ENCODE results near the gene LSAMP.

DNA sequence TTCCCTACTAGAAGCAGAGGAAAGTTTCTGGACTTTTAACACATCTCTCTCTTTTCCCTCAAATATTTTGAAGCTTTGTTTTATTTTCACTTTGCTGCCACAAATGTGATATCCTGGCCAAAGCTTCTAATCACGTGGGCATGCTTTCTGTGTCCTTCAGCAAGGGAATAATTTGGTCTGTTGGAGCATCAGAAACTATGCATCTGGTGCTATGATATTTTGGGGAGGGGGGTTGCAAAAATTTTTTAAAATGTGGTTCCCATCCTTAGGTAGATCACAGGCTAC is 567.7 kb downstream of the LSAMP start:
- TF ChIP-seq, protein P1, sequence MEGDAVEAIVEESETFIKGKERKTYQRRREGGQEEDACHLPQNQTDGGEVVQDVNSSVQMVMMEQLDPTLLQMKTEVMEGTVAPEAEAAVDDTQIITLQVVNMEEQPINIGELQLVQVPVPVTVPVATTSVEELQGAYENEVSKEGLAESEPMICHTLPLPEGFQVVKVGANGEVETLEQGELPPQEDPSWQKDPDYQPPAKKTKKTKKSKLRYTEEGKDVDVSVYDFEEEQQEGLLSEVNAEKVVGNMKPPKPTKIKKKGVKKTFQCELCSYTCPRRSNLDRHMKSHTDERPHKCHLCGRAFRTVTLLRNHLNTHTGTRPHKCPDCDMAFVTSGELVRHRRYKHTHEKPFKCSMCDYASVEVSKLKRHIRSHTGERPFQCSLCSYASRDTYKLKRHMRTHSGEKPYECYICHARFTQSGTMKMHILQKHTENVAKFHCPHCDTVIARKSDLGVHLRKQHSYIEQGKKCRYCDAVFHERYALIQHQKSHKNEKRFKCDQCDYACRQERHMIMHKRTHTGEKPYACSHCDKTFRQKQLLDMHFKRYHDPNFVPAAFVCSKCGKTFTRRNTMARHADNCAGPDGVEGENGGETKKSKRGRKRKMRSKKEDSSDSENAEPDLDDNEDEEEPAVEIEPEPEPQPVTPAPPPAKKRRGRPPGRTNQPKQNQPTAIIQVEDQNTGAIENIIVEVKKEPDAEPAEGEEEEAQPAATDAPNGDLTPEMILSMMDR (IDR thresholded peaks at IDR 0.05): no peak
- no peak for TF ChIP-seq POLR2A (IDR thresholded peaks at IDR 0.05)

Data from sigmoid colon (tissue), 3 donors.